ENCODE measurements around the gene ACP4.
"Not testable (repeated sequence)": the region's sequence is repeated elsewhere in the genome, so short reads cannot be mapped to it uniquely, and the experiment has no call there.

ACP4 gene, protein sequence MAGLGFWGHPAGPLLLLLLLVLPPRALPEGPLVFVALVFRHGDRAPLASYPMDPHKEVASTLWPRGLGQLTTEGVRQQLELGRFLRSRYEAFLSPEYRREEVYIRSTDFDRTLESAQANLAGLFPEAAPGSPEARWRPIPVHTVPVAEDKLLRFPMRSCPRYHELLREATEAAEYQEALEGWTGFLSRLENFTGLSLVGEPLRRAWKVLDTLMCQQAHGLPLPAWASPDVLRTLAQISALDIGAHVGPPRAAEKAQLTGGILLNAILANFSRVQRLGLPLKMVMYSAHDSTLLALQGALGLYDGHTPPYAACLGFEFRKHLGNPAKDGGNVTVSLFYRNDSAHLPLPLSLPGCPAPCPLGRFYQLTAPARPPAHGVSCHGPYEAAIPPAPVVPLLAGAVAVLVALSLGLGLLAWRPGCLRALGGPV

GRCh38 chr19:50790396-50790795 is at the start of gene ACP4:
TSS of gene ACP4 (plus strand) at chr19:50790415. CDS start at chr19:50790415, 0 bp downstream.
- DNase-seq = no peak

GRCh38 chr19:50741179-50741933 is 48.9 kb upstream of the ACP4 start:
- DNase-seq = no peak

DNA sequence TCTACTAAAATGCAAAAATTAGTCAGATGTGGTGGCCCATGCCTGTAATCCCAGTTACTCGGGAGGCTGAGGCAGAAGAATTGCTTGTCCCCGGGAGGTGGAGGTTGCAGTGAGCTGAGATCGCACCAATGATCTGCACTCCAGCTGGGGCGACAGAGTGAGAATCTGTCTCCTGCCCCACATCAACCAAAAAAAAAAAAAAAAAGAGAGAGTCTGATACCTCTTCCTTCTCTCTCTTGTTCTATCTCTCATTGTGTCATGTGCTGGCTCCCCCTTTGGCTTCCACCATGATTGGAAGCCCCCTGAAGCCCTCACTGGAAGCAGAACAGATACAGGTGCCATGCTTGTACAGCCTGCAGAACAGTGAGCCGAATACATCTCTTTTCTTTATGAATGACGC is 46.7 kb upstream of the ACP4 start:
- DNase-seq = no peak

- no peak for DNase-seq
These were observed 45.0 kb upstream of the ACP4 start for GRCh38 chr19:50745221-50745620.

- DNase-seq = not testable (repeated sequence)
These were observed 43.1 kb upstream of the ACP4 start for GRCh38 chr19:50747141-50747540.

DNA sequence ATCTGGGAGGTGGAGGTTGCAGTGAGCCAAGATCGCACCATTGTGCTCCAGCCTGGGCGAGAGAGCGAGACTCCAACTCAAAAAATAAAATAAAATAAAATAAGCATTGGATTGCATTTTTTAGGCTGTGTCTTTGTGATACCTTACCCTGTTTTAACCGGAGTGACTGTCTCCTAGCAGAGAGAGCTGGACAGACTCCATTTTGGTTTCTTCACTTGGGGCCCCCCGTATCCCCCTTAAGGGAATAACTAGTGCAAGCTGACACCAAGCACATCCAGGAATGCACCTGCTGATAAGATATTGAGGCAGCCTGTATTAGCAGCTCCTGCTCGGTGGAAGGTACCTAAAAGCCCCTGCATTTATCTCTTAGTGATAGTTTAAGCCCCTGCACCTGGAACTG is 40.7 kb upstream of the ACP4 start:
- DNase-seq = no peak

- DNase-seq = no peak
These were observed 40.2 kb upstream of the ACP4 start for GRCh38 chr19:50750010-50750409.

GRCh38 chr19:50753879-50754278 is 36.3 kb upstream of the ACP4 start:
- no peak for DNase-seq

- not testable (repeated sequence) for DNase-seq
These were observed 34.0 kb upstream of the ACP4 start for GRCh38 chr19:50756244-50756643.

- DNase-seq = not testable (repeated sequence)
These were observed 32.6 kb upstream of the ACP4 start for GRCh38 chr19:50757624-50758023.

DNA sequence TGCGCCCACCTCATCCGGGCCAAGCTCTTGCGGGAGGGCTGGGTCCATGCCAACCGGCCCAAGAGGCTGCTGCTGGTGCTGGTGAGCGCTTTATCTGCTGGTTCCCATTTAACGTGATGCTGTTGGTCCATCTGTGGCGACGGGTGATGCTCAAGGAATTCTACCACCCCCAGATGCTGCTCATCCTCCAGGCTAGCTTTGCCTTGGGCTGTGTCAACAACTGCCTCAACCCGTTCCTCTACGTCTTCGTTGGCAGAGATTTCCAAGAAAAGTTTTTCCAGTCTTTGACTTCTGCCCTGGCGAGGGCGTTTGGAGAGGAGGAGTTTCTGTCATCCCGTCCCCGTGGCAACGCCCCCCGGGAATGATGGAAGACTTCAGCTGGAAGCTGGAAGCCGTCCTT is 31.1 kb upstream of the ACP4 start:
- not testable (repeated sequence) for DNase-seq

DNA sequence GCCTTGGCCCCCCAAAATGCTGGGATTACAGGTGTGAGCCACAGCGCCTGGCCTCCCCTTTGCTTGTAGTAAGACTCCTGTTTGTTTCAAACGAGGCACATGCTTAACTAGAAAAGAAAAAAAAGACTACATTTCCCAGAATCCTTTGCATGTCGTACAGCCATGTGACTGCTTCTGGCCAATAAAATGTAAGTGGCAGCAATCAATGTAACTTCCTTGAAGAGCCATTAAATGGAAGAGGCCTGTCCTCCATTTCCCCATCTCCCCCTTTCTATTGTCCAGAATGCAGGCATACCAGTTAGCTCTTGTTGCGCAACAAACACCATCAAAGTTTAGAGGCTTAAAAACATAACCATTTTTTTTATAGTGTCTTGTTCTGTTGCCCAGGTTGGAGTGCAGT is 30.3 kb upstream of the ACP4 start:
- peak in 1 of 2 donors; percentile 20 for DNase-seq

GRCh38 chr19:50761501-50761900 is 28.7 kb upstream of the ACP4 start:
- not testable (repeated sequence) for DNase-seq

- not testable (repeated sequence) for DNase-seq
These were observed 26.7 kb upstream of the ACP4 start for GRCh38 chr19:50763521-50763920.

DNA sequence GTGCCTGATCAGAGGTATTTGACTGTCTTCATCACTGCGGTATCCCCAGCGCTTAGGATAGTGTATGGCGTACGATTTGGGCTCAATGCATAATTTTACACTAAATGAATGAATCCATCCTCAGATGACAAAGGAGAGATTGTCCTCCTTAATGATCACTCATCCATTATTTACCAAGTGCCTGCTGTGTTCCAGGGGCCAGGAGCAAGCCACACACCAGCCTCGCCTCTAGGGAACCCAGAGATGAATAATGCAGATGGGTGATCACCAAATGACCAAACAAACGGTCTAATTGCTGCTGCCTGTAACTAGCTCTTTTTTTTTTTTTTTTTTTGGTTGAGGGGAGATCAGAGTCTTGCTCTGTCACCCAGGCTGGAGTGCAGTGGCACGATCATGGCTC is 25.8 kb upstream of the ACP4 start:
- no peak for DNase-seq

GRCh38 chr19:50766746-50767145 is 23.5 kb upstream of the ACP4 start:
- DNase-seq = not testable (repeated sequence)

- DNase-seq = not testable (repeated sequence)
These were observed 23.0 kb upstream of the ACP4 start for GRCh38 chr19:50767263-50767662.

- no peak for DNase-seq
These were observed 21.9 kb upstream of the ACP4 start for GRCh38 chr19:50768277-50768676.

DNA sequence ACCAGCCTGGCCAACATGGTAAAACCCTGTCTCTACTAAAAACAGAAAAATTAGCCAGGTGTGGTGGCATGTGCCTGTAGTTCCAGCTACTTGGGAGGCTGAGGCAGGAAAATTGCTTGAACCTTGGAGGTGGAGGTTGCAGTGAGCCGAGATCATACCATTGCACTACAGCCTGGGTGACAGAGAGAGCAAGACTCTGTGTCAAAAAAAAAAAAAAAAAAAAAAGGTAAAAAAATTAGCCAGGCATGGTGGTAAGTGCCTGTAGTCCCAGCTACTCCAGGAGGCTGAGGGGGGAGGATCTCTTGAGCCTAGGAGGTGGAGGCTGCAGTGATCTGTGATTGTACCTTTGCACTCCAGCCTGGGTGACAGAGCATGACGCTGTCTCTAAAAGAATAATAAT is 20.1 kb upstream of the ACP4 start, which contains the start of gene GPR32:
Gene GPR32 (plus strand): TSS at position 301 of the 400 bp plus-strand sequence. CDS start 137 bp downstream, outside the sequence.
- DNase-seq = not testable (repeated sequence)

- no peak for DNase-seq
These were observed 19.3 kb upstream of the ACP4 start for GRCh38 chr19:50770888-50771287.

GRCh38 chr19:50772476-50772875 is 17.7 kb upstream of the ACP4 start:
- DNase-seq = peak in 1 of 2 donors; percentile 23

- DNase-seq = not testable (repeated sequence)
These were observed 17.3 kb upstream of the ACP4 start for GRCh38 chr19:50772912-50773311.

DNA sequence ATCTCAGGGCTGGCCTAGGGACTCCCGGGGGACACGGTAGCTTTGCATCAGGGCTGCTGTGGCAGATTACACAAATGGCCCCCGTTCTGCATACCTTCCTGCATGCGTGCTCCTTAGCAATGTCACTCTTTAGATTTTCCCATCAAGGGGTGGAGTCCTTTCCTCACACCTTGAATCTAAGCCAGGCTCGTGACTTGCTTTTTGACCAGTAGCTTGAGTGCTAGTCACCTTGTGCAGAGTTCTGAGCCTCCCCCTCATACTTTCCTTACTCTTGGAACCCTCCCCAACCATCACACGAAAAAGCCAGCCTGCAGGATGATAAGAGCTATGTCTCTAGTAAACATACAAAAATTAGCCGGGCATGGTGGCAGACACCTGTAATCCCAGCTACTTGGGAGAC is 16.8 kb upstream of the ACP4 start:
- DNase-seq = not testable (repeated sequence)

DNA sequence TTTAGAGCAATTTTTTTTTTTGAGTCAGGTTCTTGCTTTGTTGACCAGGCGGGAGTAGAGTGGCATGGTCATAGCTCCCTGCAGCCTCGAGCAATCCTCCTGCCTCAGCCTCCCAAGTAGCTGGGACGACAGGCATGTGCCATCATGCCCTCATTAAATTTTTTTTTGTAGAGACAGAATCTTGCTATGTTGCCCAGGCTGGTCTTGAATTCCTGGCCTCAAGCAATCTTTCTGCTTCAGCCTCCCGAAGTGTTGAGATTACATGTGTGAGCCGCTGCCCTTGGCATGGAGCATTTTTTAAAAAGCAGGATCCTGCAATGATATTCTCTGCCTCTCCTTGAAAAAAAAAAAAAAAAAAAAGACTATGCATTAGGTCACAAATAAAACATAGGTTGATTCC is 14.1 kb upstream of the ACP4 start:
- no peak for DNase-seq

Data from CD4-positive, alpha-beta T cell treated with Interferon alpha-2 for 1 hour (primary cell).